ENCODE results near the gene SETD2.

Gene SETD2

DNA sequence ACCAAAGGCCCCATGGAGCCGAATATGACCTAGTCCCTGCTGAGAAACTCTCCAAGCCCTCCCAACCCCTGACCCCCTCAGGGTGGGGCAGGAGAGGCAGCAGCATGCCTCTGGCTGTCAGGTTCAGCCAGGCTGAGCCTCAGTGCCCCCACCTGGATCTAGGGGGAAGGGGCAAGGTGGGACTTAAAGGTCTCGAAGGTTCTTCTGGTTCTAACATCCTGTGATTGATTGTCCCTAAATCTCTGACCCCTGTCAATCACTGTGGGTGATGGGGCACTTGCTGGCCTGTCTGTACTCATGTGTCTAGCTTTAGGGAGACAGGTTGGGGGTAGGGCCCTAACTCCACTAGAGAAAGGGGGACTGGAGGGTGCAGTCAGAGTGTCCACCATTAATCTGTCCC lies 170.6 kb downstream of the SETD2 start:
- H3K4me3 ChIP-seq (ENCODE audit: low read length), result no peak overlapping the region
- TF ChIP-seq ZNF274 (IDR thresholded peaks at IDR 0.05; ENCODE audit: low read depth, low read length), result no peak

GRCh38 chr3:46992231-46992630 lies 171.7 kb downstream of the SETD2 start:
- no peak overlapping the region for H3K4me3 ChIP-seq (ENCODE audit: low read length)
- no peak for TF ChIP-seq ZNF274 (IDR thresholded peaks at IDR 0.05; ENCODE audit: low read depth, low read length)

- no peak for TF ChIP-seq ZNF274 (IDR thresholded peaks at IDR 0.05; ENCODE audit: low read depth, low read length)
- no peak overlapping the region for H3K4me3 ChIP-seq (ENCODE audit: low read length)
These were observed 172.3 kb downstream of the SETD2 start for GRCh38 chr3:46991406-46992165.

DNA sequence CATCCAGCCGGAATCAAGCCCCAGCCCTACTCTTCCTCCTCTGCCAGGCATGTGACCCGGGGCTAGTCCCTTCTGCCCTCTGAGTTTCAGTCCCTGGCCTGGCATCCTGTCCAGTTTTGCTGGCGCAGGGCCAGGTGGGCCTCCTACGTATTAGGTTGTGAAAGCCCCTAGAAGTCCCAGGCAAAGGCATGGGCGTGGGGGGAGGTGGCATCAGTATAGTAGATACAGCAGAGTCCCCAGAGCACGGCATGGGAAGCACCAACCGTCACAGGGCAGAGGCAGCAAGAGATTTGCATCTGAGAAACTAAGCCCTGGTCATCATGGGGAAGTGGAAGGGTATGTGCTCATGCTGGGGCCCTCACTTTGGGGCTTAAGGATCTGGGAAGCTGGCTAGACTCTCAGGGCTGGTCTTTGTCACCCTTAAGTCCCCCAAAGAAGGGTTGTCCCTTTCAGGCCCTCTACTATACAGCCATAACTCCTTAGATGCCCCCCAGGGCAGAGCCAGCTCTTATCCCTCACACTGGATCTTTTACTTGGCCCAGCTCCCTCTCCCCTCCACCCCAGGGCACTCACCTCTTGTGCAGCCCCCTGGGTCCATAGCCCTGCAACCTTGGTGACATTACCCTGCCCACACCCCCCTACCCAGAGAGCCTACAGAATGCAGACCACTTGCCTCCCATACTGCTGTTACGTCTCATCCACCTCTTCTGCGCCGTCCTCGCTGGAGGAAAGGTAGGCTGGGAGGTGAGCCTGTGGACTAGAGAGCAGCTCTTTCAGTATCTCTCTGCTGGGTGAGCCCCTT lies 173.1 kb downstream of the SETD2 start:
- no peak for TF ChIP-seq ZNF274 (IDR thresholded peaks at IDR 0.05; ENCODE audit: low read depth, low read length)
- no peak overlapping the region for H3K4me3 ChIP-seq (ENCODE audit: low read length)

- no peak for TF ChIP-seq ZNF274 (IDR thresholded peaks at IDR 0.05; ENCODE audit: low read depth, low read length)
- no peak overlapping the region for H3K4me3 ChIP-seq (ENCODE audit: low read length)
These were observed 174.6 kb downstream of the SETD2 start for GRCh38 chr3:46989146-46989810.

GRCh38 chr3:46988616-46989015 lies 175.3 kb downstream of the SETD2 start:
- no peak overlapping the region for H3K4me3 ChIP-seq (ENCODE audit: low read length)

DNA sequence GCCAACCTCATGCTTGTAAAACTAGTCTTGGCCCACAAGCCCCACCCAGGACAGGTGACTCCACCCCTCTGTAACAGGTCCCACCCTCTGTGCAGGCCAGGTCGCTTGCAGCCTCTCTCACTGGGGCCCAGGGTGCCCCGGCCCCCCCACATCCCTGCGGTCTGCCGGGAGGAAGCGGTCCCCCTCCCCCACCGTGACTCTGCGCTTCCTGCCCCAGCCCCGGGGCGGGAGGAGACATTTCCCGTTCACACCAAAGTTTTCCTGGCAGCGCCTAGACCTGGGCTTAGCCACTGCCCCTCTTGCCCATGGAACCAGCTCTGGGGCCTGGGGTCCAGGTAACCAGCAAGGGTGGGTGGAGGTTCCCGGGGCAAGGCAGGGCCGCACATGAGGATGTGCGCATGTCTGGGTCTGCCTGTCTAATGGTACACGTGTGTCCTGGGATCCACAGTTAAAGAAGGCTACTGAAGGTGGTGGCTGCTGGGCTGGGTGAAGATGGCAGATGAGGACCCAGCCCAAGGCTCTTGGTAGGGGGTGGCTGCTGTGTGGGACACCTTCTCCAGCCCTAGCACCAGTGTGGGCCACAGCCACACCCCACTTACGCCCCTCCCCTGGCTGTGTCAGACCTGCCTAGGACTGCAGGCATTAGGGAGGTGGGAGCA lies 176.0 kb downstream of the SETD2 start:
- TF ChIP-seq ZNF274 (IDR thresholded peaks at IDR 0.05; ENCODE audit: low read depth, low read length), result no peak
- peak overlapping the region; percentile 5; the same call in 1 of the 2 replicates for H3K4me3 ChIP-seq (ENCODE audit: low read length)

More at GRCh38 chr3:46988616-46989015, 175.3 kb downstream of the SETD2 start:
- no peak for TF ChIP-seq ZNF274 (IDR thresholded peaks at IDR 0.05; ENCODE audit: low read depth, low read length)

GRCh38 chr3:46987319-46987742 lies 176.6 kb downstream of the SETD2 start:
- no peak for TF ChIP-seq ZNF274 (IDR thresholded peaks at IDR 0.05; ENCODE audit: low read depth, low read length)
- no peak overlapping the region; the same call in 1 of the 2 replicates for H3K4me3 ChIP-seq (ENCODE audit: low read length)

DNA sequence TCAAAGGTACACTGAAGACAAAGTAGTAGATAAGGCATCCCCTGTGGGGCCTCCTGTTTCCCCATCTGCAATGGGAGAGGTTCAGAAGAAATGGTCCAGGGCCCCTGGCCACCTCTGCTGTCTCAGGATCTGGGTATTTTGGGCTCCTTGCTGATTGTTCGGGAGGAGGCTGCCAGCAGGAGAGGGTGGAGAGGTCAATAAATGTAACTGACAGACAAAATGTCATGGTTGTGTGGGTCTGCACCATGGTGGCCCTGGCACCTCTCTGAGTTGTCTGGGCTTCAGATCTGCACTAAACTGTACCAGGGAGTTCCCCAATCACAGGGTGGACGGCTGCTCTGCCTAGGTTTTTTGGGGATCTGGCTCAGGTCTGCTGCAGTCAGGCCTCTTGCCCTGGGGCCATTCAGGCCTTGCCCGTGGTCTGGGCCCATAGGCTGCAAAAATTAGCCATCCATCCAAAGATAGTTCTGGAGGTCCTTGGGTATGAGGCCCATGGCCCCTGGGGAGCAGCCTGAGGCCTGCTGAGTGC lies 177.1 kb downstream of the SETD2 start:
- no peak overlapping the region; the same call in 1 of the 2 replicates for H3K4me3 ChIP-seq (ENCODE audit: low read length)
- TF ChIP-seq ZNF274 (IDR thresholded peaks at IDR 0.05; ENCODE audit: low read depth, low read length), result no peak

GRCh38 chr3:46986055-46986730 lies 177.7 kb downstream of the SETD2 start:
- no peak overlapping the region for H3K4me3 ChIP-seq (ENCODE audit: low read length)

DNA sequence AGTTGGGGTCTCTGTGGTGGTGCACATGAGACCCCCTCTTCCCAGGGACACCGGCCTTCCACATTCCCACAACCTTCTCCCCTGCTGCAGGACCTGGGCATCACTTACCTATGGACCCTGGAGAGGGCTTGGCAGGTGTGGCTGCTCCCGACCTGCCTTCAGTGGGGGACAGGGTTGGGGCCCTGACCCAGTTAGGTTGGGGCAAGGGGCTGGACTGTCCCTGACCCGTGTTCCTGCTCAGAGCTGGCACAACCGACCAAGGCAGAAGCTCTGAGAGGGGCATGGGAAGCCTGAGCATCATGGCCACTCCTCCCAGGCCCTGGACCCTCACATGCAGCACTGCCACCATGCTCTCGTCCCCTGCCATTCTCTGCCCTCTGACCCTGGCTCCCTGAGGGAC lies 178.3 kb downstream of the SETD2 start:
- no peak for TF ChIP-seq ZNF274 (IDR thresholded peaks at IDR 0.05; ENCODE audit: low read depth, low read length)
- H3K4me3 ChIP-seq (ENCODE audit: low read length), result no peak overlapping the region

More at GRCh38 chr3:46986055-46986730, 177.7 kb downstream of the SETD2 start:
- TF ChIP-seq ZNF274 (IDR thresholded peaks at IDR 0.05; ENCODE audit: low read depth, low read length), result no peak

GRCh38 chr3:46984591-46985459 lies 179.1 kb downstream of the SETD2 start:
- H3K4me3 ChIP-seq (ENCODE audit: low read length), result no peak overlapping the region
- TF ChIP-seq ZNF274 (IDR thresholded peaks at IDR 0.05; ENCODE audit: low read depth, low read length), result no peak

All from GM08714 (cell line).